Activated naive CD8-positive, alpha-beta T cell (primary cell): ENCODE results near the gene EGFL6.
"Not testable (repeated sequence)": the region's sequence is repeated elsewhere in the genome, so short reads cannot be mapped to it uniquely, and the experiment has no call there.

Experiments
- H3K27ac Mint-ChIP-seq: one replicate; pipeline ENCODE4 v1.8.0; 2021; ENCODE audit warnings: mixed read lengths
- H3K27me3 Mint-ChIP-seq: one replicate; pipeline ENCODE4 v1.8.0; 2021; ENCODE audit warnings: mixed read lengths
- H3K36me3 Mint-ChIP-seq: one replicate; pipeline ENCODE4 v1.8.0; 2021; ENCODE audit warnings: mixed read lengths
- H3K4me1 Mint-ChIP-seq: one replicate; pipeline ENCODE4 v1.8.0; 2021; ENCODE audit warnings: low read depth, mixed read lengths
- H3K4me3 Mint-ChIP-seq: one replicate; pipeline ENCODE4 v1.8.0; 2021; ENCODE audit warnings: mild to moderate bottlenecking, mixed read lengths
- H3K9me3 Mint-ChIP-seq: one replicate; pipeline ENCODE4 v1.8.0; 2021; ENCODE audit warnings: low read depth, mixed read lengths

Gene EGFL6

GRCh38 chrX:13622401-13622964 is 53.1 kb downstream of the EGFL6 start:
- Mint-ChIP-seq H3K4me1 (no peaks in the 10 kb centered on the region), H3K27me3 (no peaks in the 10 kb centered on the region), H3K9me3 (no peaks in the 10 kb centered on the region), H3K36me3 (no peaks in the 10 kb centered on the region), H3K27ac (no peak overlapping the region), H3K4me3 (no peak overlapping the region)

- no peaks in the 10 kb centered on the region for H3K9me3 Mint-ChIP-seq
- no peaks in the 10 kb centered on the region for H3K4me1 Mint-ChIP-seq
- H3K36me3 Mint-ChIP-seq = no peaks in the 10 kb centered on the region
- H3K4me3 Mint-ChIP-seq = no peak overlapping the region
- no peak overlapping the region for H3K27ac Mint-ChIP-seq
- H3K27me3 Mint-ChIP-seq = no peaks in the 10 kb centered on the region
These were observed 57.9 kb downstream of the EGFL6 start for GRCh38 chrX:13627306-13627705.

GRCh38 chrX:13637224-13637623 is 67.8 kb downstream of the EGFL6 start:
- not testable (repeated sequence) for H3K36me3 Mint-ChIP-seq, H3K27me3 Mint-ChIP-seq, H3K4me3 Mint-ChIP-seq, H3K27ac Mint-ChIP-seq, H3K9me3 Mint-ChIP-seq, H3K4me1 Mint-ChIP-seq

GRCh38 chrX:13638021-13638420 is 68.6 kb downstream of the EGFL6 start:
- Mint-ChIP-seq H3K27ac (no peak overlapping the region), H3K36me3 (no peaks in the 10 kb centered on the region), H3K4me3 (no peak overlapping the region), H3K9me3 (no peaks in the 10 kb centered on the region), H3K27me3 (no peaks in the 10 kb centered on the region), H3K4me1 (no peaks in the 10 kb centered on the region)

- Mint-ChIP-seq H3K36me3 (no peaks in the 10 kb centered on the region), H3K27me3 (no peaks in the 10 kb centered on the region), H3K27ac (no peak overlapping the region), H3K4me3 (no peak overlapping the region), H3K4me1 (no peaks in the 10 kb centered on the region), H3K9me3 (no peaks in the 10 kb centered on the region)
These were observed 69.4 kb downstream of the EGFL6 start for GRCh38 chrX:13638826-13639225.

GRCh38 chrX:13641684-13642083 is 72.3 kb downstream of the EGFL6 start:
- H3K27me3 Mint-ChIP-seq, H3K27ac Mint-ChIP-seq, H3K4me3 Mint-ChIP-seq, H3K36me3 Mint-ChIP-seq, H3K9me3 Mint-ChIP-seq, H3K4me1 Mint-ChIP-seq: not testable (repeated sequence)

- H3K27me3 Mint-ChIP-seq = no peaks in the 10 kb centered on the region
- no peaks in the 10 kb centered on the region for H3K9me3 Mint-ChIP-seq
- no peaks in the 10 kb centered on the region for H3K36me3 Mint-ChIP-seq
- peaks cover 10% of the 10 kb centered on the region for H3K4me1 Mint-ChIP-seq
- H3K4me3 Mint-ChIP-seq = no peak overlapping the region
- H3K27ac Mint-ChIP-seq = no peak overlapping the region
These were observed 76.2 kb downstream of the EGFL6 start for GRCh38 chrX:13645464-13646153.

- no peak overlapping the region for H3K4me3 Mint-ChIP-seq
- H3K36me3 Mint-ChIP-seq = no peaks in the 10 kb centered on the region
- no peaks in the 10 kb centered on the region for H3K9me3 Mint-ChIP-seq
- peaks cover 10% of the 10 kb centered on the region for H3K4me1 Mint-ChIP-seq
- no peaks in the 10 kb centered on the region for H3K27me3 Mint-ChIP-seq
- no peak overlapping the region for H3K27ac Mint-ChIP-seq
These were observed 76.8 kb downstream of the EGFL6 start for GRCh38 chrX:13646154-13646549.

- no peaks in the 10 kb centered on the region for H3K27me3 Mint-ChIP-seq
- no peaks in the 10 kb centered on the region for H3K9me3 Mint-ChIP-seq
- H3K4me3 Mint-ChIP-seq = no peak overlapping the region
- peaks cover 10% of the 10 kb centered on the region for H3K4me1 Mint-ChIP-seq
- no peaks in the 10 kb centered on the region for H3K36me3 Mint-ChIP-seq
- H3K27ac Mint-ChIP-seq = peak overlapping the region; percentile 80
These were observed 78.4 kb downstream of the EGFL6 start for GRCh38 chrX:13647709-13648212.

- H3K27me3 Mint-ChIP-seq, H3K4me3 Mint-ChIP-seq, H3K36me3 Mint-ChIP-seq, H3K4me1 Mint-ChIP-seq, H3K27ac Mint-ChIP-seq, H3K9me3 Mint-ChIP-seq: not testable (repeated sequence)
These were observed 78.9 kb downstream of the EGFL6 start for GRCh38 chrX:13648336-13648735.

- H3K27me3 Mint-ChIP-seq = no peaks in the 10 kb centered on the region
- no peaks in the 10 kb centered on the region for H3K9me3 Mint-ChIP-seq
- no peak overlapping the region for H3K4me3 Mint-ChIP-seq
- H3K4me1 Mint-ChIP-seq = peaks cover 14% of the 10 kb centered on the region
- no peaks in the 10 kb centered on the region for H3K36me3 Mint-ChIP-seq
- H3K27ac Mint-ChIP-seq = no peak overlapping the region
These were observed 80.4 kb downstream of the EGFL6 start for GRCh38 chrX:13649838-13650237.

GRCh38 chrX:13650318-13650717 is 80.9 kb downstream of the EGFL6 start:
- Mint-ChIP-seq H3K9me3 (no peaks in the 10 kb centered on the region), H3K36me3 (no peaks in the 10 kb centered on the region)

GRCh38 chrX:13651150-13651549 is 81.7 kb downstream of the EGFL6 start:
- no peaks in the 10 kb centered on the region for H3K27me3 Mint-ChIP-seq
- peaks cover 16% of the 10 kb centered on the region for H3K4me1 Mint-ChIP-seq
- H3K9me3 Mint-ChIP-seq = no peaks in the 10 kb centered on the region
- H3K4me3 Mint-ChIP-seq = no peak overlapping the region
- no peaks in the 10 kb centered on the region for H3K36me3 Mint-ChIP-seq
- no peak overlapping the region for H3K27ac Mint-ChIP-seq

More at GRCh38 chrX:13650318-13650717, 80.9 kb downstream of the EGFL6 start:
- no peak overlapping the region for H3K4me3 Mint-ChIP-seq
- no peaks in the 10 kb centered on the region for H3K27me3 Mint-ChIP-seq
- no peak overlapping the region for H3K27ac Mint-ChIP-seq
- H3K4me1 Mint-ChIP-seq = peaks cover 19% of the 10 kb centered on the region

- H3K4me1 Mint-ChIP-seq = peaks cover 14% of the 10 kb centered on the region
These were observed 82.9 kb downstream of the EGFL6 start for GRCh38 chrX:13652287-13652793.

GRCh38 chrX:13652850-13653693 is 83.7 kb downstream of the EGFL6 start, which contains the start of gene TCEANC:
TSS of gene TCEANC (plus strand) at chrX:13653141. CDS start at chrX:13662509, 9,368 bp downstream.
- Mint-ChIP-seq H3K27ac (peak within 1 kb of the TSS; percentile 90), H3K27me3 (no peaks in the 10 kb centered on the region), H3K4me3 (peak within 1 kb of the TSS; percentile 89), H3K9me3 (no peaks in the 10 kb centered on the region), H3K4me1 (peaks cover 10% of the 10 kb centered on the region), H3K36me3 (no peaks in the 10 kb centered on the region)

More at GRCh38 chrX:13652287-13652793, 82.9 kb downstream of the EGFL6 start:
- Mint-ChIP-seq H3K9me3 (no peaks in the 10 kb centered on the region), H3K27me3 (no peaks in the 10 kb centered on the region), H3K27ac (peak overlapping the region; percentile 90), H3K4me3 (peak overlapping the region; percentile 89), H3K36me3 (no peaks in the 10 kb centered on the region)
